GM12878 (cell line): ENCODE data around the gene IPCEF1. TPM values are rescaled to one million over a fixed set of nuclear protein-coding genes. Genes with fewer than 3 reads are reported as not detected.

Source experiments
- ATAC-seq: fragments of 200-7000 bp; cut with Tn5 transposase; 3 replicates; pipeline ENCODE4 v1.9.1; 2020; ENCODE audit warnings: mild to moderate bottlenecking, moderate library complexity
- BruUV-seq: library from RNA; stranded (reverse); fragments of 400-500 nt; replicated peaks from 2 replicates; lab custom pipeline; 2021; lab: Mats Ljungman, UMichigan
- CTCF ChIA-PET: fragments of 300-600 bp; sonication (Branson Sonifier 250); formaldehyde crosslinking; extraction: SDS; loops from one replicate; lab custom pipeline; 2021; ENCODE audit warnings: inconsistent platforms; lab: Yijun Ruan, JAX
- POLR2A ChIA-PET: fragments of 350-600 bp; formaldehyde crosslinking; extraction: SDS; loops from one replicate; lab custom pipeline; 2021; ENCODE audit warnings: inconsistent platforms; lab: Charles Lee
- RAD21 ChIA-PET: fragments of 300-600 bp; sonication (Branson Sonifier 250); formaldehyde crosslinking; loops from one replicate; lab custom pipeline; 2023; ENCODE audit warnings: antibody characterized with exemption; ENCODE audit not compliant: unreplicated experiment; lab: Charles Lee
- SMC1A ChIA-PET: fragments of 300-600 bp; sonication (Branson Sonifier 250); formaldehyde crosslinking; loops from one replicate; lab custom pipeline; 2023; ENCODE audit not compliant: unreplicated experiment, uncharacterized antibody; lab: Charles Lee
- DNase-seq: peaks from one replicate; pipeline ENCODE4 v3.0.0-alpha.2; 2011; ENCODE audit warnings: low read depth, low spot score
- FAIRE-seq: peaks from 3 replicates; lab custom pipeline; 2011; peaks lifted over from hg19 to GRCh38; lab: Jason Lieb, UNC
- H2AFZ ChIP-seq: 2 replicates; pipeline ENCODE4 v1.6.0; 2011; ENCODE audit warnings: low read depth, low read length, control low read depth; ENCODE audit not compliant: control insufficient read depth
- H3K27ac ChIP-seq: 2 replicates; pipeline ENCODE4 v1.5.1; 2011; ENCODE audit warnings: control low read depth; ENCODE audit not compliant: control insufficient read depth, insufficient read depth
- H3K27me3 ChIP-seq, 2 experiments: replicated peaks in 1 of 2; 2 replicates each; pipeline versions ENCODE4 v1.6.0 to v1.6.1; 2011; ENCODE audit warnings: low read length in 1 of 2; ENCODE audit not compliant: control insufficient read depth in 2 of 2, insufficient read depth in 2 of 2
- H3K36me3 ChIP-seq, 2 experiments: 2 replicates each; pipeline ENCODE4 v1.5.1; 2011; ENCODE audit warnings: low read length in 1 of 2; ENCODE audit not compliant: control insufficient read depth in 2 of 2, insufficient read depth in 2 of 2
- H3K4me1 ChIP-seq: 2 replicates; pipeline ENCODE4 v1.6.1; 2011; ENCODE audit warnings: mild to moderate bottlenecking, low read length, moderate library complexity, mixed read lengths; ENCODE audit not compliant: control insufficient read depth, insufficient read depth
- H3K4me2 ChIP-seq: 2 replicates; pipeline ENCODE4 v1.6.0; 2011; ENCODE audit warnings: control low read depth; ENCODE audit not compliant: control insufficient read depth, insufficient read depth
- H3K4me3 ChIP-seq: fragments of 200-600 bp; sonication (generic); 2 replicates; pipeline ENCODE4 v1.5.1; 2016
- H3K79me2 ChIP-seq: 2 replicates; pipeline ENCODE4 v1.6.0; 2011; ENCODE audit warnings: low read length; ENCODE audit not compliant: control insufficient read depth, insufficient read depth
- H3K9ac ChIP-seq: 2 replicates; pipeline ENCODE4 v1.8.0; 2011; ENCODE audit warnings: low read length, control low read depth, mixed read lengths; ENCODE audit not compliant: control insufficient read depth, insufficient read depth
- H3K9me3 ChIP-seq: replicated peaks from 3 replicates; pipeline ENCODE4 v1.5.1; 2011; ENCODE audit warnings: mild to moderate bottlenecking, low read length; ENCODE audit not compliant: control insufficient read depth, insufficient read depth
- H4K20me1 ChIP-seq: 2 replicates; pipeline ENCODE4 v1.6.0; 2011; ENCODE audit not compliant: control insufficient read depth, insufficient read depth
- CHD4 ChIP-seq: fragments of 200-600 bp; sonication (generic); IDR thresholded peaks from 2 replicates; pipeline ENCODE4 v1.6.1; 2016; ENCODE audit warnings: mild to moderate bottlenecking
- E2F4 ChIP-seq: IDR thresholded peaks from 2 replicates; pipeline ENCODE4 v1.6.1; 2012; ENCODE audit warnings: low read depth, low read length, improper control_type of control experiment
- IKZF2 ChIP-seq, 2 experiments: fragments of 450-650 bp; IDR thresholded peaks; 2 replicates each; pipeline ENCODE4 v1.6.1; 2017; ENCODE audit warnings: mild to moderate bottlenecking in 2 of 2, moderate library complexity in 2 of 2
- KDM1A ChIP-seq: fragments of 200-600 bp; sonication (generic); IDR thresholded peaks from 2 replicates; pipeline ENCODE4 v1.6.1; 2016; ENCODE audit warnings: borderline replicate concordance
- MEF2A ChIP-seq: IDR thresholded peaks from 2 replicates; pipeline ENCODE4 v1.6.1; 2011; ENCODE audit warnings: low read depth, mild to moderate bottlenecking, low read length, moderate library complexity; ENCODE audit not compliant: insufficient read depth
- MYC ChIP-seq: IDR thresholded peaks from 2 replicates; pipeline ENCODE4 v1.6.1; 2011; ENCODE audit warnings: mild to moderate bottlenecking, low read length, moderate library complexity, inconsistent platforms; ENCODE audit not compliant: insufficient read depth, insufficient replicate concordance, insufficient read length, severe bottlenecking
- NR2C2 ChIP-seq: IDR thresholded peaks from 2 replicates; pipeline ENCODE4 v1.6.1; 2011; ENCODE audit warnings: borderline replicate concordance, low read depth; ENCODE audit not compliant: control insufficient read depth, insufficient read length
- PRDM15 ChIP-seq: fragments of 450-650 bp; formaldehyde crosslinking; IDR thresholded peaks from 2 replicates; pipeline ENCODE4 v1.4.0; 2020; ENCODE audit warnings: mild to moderate bottlenecking, moderate library complexity
- RBBP5 ChIP-seq: fragments of 200-600 bp; sonication (generic); conservative IDR thresholded peaks from 2 replicates; pipeline ENCODE4 v1.6.1; 2016
- YBX1 ChIP-seq: fragments of 450-650 bp; IDR thresholded peaks from 2 replicates; pipeline ENCODE4 v1.6.1; 2016; ENCODE audit warnings: antibody characterized with exemption
- ZNF24 ChIP-seq: fragments of 450-650 bp; IDR thresholded peaks from 2 replicates; pipeline ENCODE4 v1.6.1; 2017; ENCODE audit warnings: antibody characterized with exemption, mild to moderate bottlenecking
- WGBS: methylation state at CpG from one replicate; pipeline ENCODE4 v1.1.6; 2016; ENCODE audit warnings: low lambda C conversion rate; ENCODE audit not compliant: insufficient replicate concordance, insufficient coverage; ENCODE audit errors: missing lambda C conversion rate; 5-methylcytosine and 5-hydroxymethylcytosine counted together
- in situ Hi-C: fragments of 300-500 bp; cut with MboI; formaldehyde crosslinking; loops from 9 replicates; pipeline ENCODE4 v1.14.3; 2018; ENCODE audit warnings: mixed read lengths
- intact Hi-C: fragments of 100-400 bp; cut with micrococcal nuclease; formaldehyde crosslinking; loops from one replicate; pipeline ENCODE4 v1.14.2; 2022; ENCODE audit not compliant: unreplicated experiment
- polyA plus RNA-seq, 11 experiments: library from polyadenylated mRNA; depleted of rRNA in 4 of 11; unstranded in 6 of 11; stranded (reverse) in 5 of 11; fragments of >200 nt; fragmentation: Nextera tagmentation in 4 of 11; fragmentation: Illumina TruSeq in 1 of 11; extraction: Ambion mirVana in 4 of 11; extraction: Trizol in 1 of 11; gene quantifications; 1 replicate in 1 of 11; 2 replicates in 10 of 11; pipeline versions ENCODE4 v1.2.1 to v1.2.3, GENCODE V29; 2011 to 2016; ENCODE audit warnings: inconsistent platforms in 2 of 11, missing spikeins in 2 of 11, low read depth in 1 of 11
- total RNA-seq, 4 experiments: library from RNA; depleted of rRNA in 3 of 4; stranded (reverse); fragments of >200 nt in 3 of 4; fragmentation: Illumina TruSeq in 1 of 4; extraction: Trizol in 1 of 4; gene quantifications; 2 replicates each; pipeline versions ENCODE4 v1.2.1 to v1.2.3, GENCODE V29; 2013 to 2021

Gene IPCEF1
- total and polyA plus RNA-seq, 10 of the 15 experiments (the other 5 are each of a cell fraction or from before 2014, with no cell fraction given): 1.3 to 137 (median 4.2) TPM

GRCh38 chr6:154223296-154223695 lies 133.3 kb downstream of the IPCEF1 start:
- no TSS peak for BruUV-seq
- Histone ChIP-seq H3K9ac (no peak overlapping the region), H3K4me1 (no peaks in the 10 kb centered on the region), H3K79me2 (peaks cover 10% of the 10 kb centered on the region), H2AFZ (no peak overlapping the region), H3K36me3 (peaks cover 3 to 14% of the 10 kb centered on the region in 2 experiments; a peak in 2 of 4 replicates), H3K9me3 (no peaks in the 10 kb centered on the region; the same call in 1 of the 3 replicates), H3K27ac (no peak overlapping the region), H3K4me2 (no peak overlapping the region), H4K20me1 (no peaks in the 10 kb centered on the region), H3K4me3 (no peak overlapping the region), H3K27me3 (no peaks in the 10 kb centered on the region; a peak in 1 of 4 replicates)
- TF ChIP-seq YBX1 (no peak), E2F4 (no peak)
- whole genome bisulfite sequencing: 44% methylated on average over 2 of the region's 2 CpGs
- ChIA-PET POLR2A (interaction anchor here (0.6 kb wide), 1 partner anchor 23 kb away, joined by 6 read pairs; no protein-coding TSS in a partner anchor), CTCF (interaction anchor here (0.9 to 3.8 kb wide), 6 partner anchors 15 to 57 kb away, joined by 3 to 25 read pairs (median 4); no protein-coding TSS in a partner anchor), SMC1A (interaction anchor here (0.6 to 2.2 kb wide), 12 partner anchors 10 to 405 kb away, joined by 3 to 8 read pairs (median 4); no protein-coding TSS in a partner anchor), RAD21 (interaction anchor here (1.2 to 1.4 kb wide), 3 partner anchors 21 to 65 kb away, joined by 3 to 4 read pairs (median 3); no protein-coding TSS in a partner anchor)
- intact Hi-C loops: no loop called here
- ATAC-seq (no peak), DNase-seq (no peak), FAIRE-seq (no peak)
- in situ Hi-C loops: no loop called here

- ChIA-PET CTCF (interaction anchor here (1.1 to 3.8 kb wide), 3 partner anchors 22 to 54 kb away, joined by 3 to 25 read pairs (median 6); no protein-coding TSS in a partner anchor), RAD21 (no interaction called here), SMC1A (interaction anchor here (0.6 to 1.8 kb wide), 8 partner anchors 11 to 405 kb away, joined by 3 to 7 read pairs (median 4); no protein-coding TSS in a partner anchor), POLR2A (no interaction called here)
- WGBS: 47% methylated on average over 6 of the region's 6 CpGs
- no peaks in the 10 kb centered on the region; a peak in 1 of 4 replicates for H3K27me3 ChIP-seq
- H3K9ac ChIP-seq: no peak overlapping the region
- no peaks in the 10 kb centered on the region for H3K4me1 ChIP-seq
- no peak overlapping the region for H3K4me3 ChIP-seq
- H3K27ac ChIP-seq: no peak overlapping the region
- no TSS peak for BruUV-seq
- FAIRE-seq (no peak), ATAC-seq (no peak), DNase-seq (no peak)
- H3K9me3 ChIP-seq: no peaks in the 10 kb centered on the region; the same call in 1 of the 3 replicates
- in situ Hi-C loops: no loop called here
- intact Hi-C loops: no loop called here
- H3K4me2 ChIP-seq: no peak overlapping the region
- no peaks in the 10 kb centered on the region for H4K20me1 ChIP-seq
- peaks cover 8% of the 10 kb centered on the region for H3K79me2 ChIP-seq
- peaks cover 3 to 14% of the 10 kb centered on the region in 2 experiments; a peak in 2 of 4 replicates for H3K36me3 ChIP-seq
- no peak overlapping the region for H2AFZ ChIP-seq
- no peak for TF ChIP-seq NR2C2
- TF ChIP-seq ZNF24: no peak
- TF ChIP-seq RBBP5: no peak
- no peak for TF ChIP-seq MYC
- no peak for TF ChIP-seq MEF2A
- TF ChIP-seq KDM1A: no peak
- no peak for TF ChIP-seq PRDM15 (CRISPR knock-in tag)
- TF ChIP-seq IKZF2 (IDR thresholded peaks at IDR 0.05): no peak
- no peak for TF ChIP-seq CHD4
Measured at GRCh38 chr6:154222716-154223115, 133.9 kb downstream of the IPCEF1 start.
